Ishikawa (cell line): ENCODE data around the gene GCSH.

Experiments
- CEBPB ChIP-seq: IDR thresholded peaks from 2 replicates; pipeline ENCODE4 v1.6.1; 2012
- CREB1 ChIP-seq: IDR thresholded peaks from 2 replicates; pipeline ENCODE4 v1.6.1; 2012; ENCODE audit warnings: low read depth
- EGR1 ChIP-seq: IDR thresholded peaks from 2 replicates; pipeline ENCODE4 v1.6.1; 2012
- EP300 ChIP-seq: IDR thresholded peaks from 2 replicates; pipeline ENCODE4 v1.6.1; 2012; ENCODE audit warnings: borderline replicate concordance
- MAX ChIP-seq: IDR thresholded peaks from 2 replicates; pipeline ENCODE4 v1.6.1; 2012
- NFIC ChIP-seq: IDR thresholded peaks from 2 replicates; pipeline ENCODE4 v1.6.1; 2012
- RAD21 ChIP-seq: IDR thresholded peaks from 2 replicates; pipeline ENCODE4 v1.6.1; 2012; ENCODE audit warnings: low read depth
- REST ChIP-seq: IDR thresholded peaks from 2 replicates; pipeline ENCODE4 v1.6.1; 2012; ENCODE audit warnings: low read depth, mild to moderate bottlenecking
- TCF12 ChIP-seq: IDR thresholded peaks from 2 replicates; pipeline ENCODE4 v1.6.1; 2012; ENCODE audit warnings: low read depth
- USF1 ChIP-seq: IDR thresholded peaks from 2 replicates; pipeline ENCODE4 v1.6.1; 2012
- YY1 ChIP-seq: IDR thresholded peaks from 2 replicates; pipeline ENCODE4 v1.6.1; 2012; ENCODE audit warnings: low read depth

GRCh38 chr16:81137754-81138153 is 41.6 kb upstream of the GCSH start:
- TF ChIP-seq TCF12 (no peak), NFIC (no peak), EP300 (no peak), YY1 (no peak), USF1 (no peak), MAX (no peak), CEBPB (no peak), EGR1 (no peak), REST (no peak), RAD21 (no peak), CREB1 (no peak)
